Astrocyte (in vitro differentiated cells and primary cell): ENCODE data around the gene TMEM132C.

Experiments
- EZH2 ChIP-seq: IDR thresholded peaks from 2 replicates; pipeline ENCODE4 v1.6.1; 2012; ENCODE audit warnings: mild to moderate bottlenecking, low read length, inconsistent platforms; ENCODE audit not compliant: insufficient read depth
- TF ChIP-seq, protein P1 (sequence below): IDR thresholded peaks from 2 replicates; pipeline ENCODE4 v1.5.1; 2011; ENCODE audit warnings: low read depth, mild to moderate bottlenecking, inconsistent platforms, low read length, moderate library complexity; ENCODE audit not compliant: insufficient read depth

DNA sequence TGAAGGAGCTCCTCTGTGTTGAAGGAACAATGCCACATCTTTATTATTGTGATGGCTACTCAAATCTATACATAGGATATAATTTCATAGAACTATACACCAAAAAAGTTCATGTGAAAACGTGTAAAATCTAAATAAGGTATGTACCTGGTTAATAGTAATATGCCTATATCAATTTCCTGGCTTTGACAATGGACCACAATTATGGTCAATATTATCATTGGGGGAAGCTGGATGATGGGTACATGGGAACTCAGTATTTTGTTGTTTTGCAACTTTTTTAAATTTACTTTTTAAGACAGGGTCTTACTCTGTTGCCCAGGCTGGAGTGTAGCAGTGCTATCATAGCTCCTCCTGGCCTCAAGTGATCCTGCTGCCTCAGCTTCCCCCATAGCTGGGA is 270.7 kb downstream of the TMEM132C start:
- TF ChIP-seq, protein P1, sequence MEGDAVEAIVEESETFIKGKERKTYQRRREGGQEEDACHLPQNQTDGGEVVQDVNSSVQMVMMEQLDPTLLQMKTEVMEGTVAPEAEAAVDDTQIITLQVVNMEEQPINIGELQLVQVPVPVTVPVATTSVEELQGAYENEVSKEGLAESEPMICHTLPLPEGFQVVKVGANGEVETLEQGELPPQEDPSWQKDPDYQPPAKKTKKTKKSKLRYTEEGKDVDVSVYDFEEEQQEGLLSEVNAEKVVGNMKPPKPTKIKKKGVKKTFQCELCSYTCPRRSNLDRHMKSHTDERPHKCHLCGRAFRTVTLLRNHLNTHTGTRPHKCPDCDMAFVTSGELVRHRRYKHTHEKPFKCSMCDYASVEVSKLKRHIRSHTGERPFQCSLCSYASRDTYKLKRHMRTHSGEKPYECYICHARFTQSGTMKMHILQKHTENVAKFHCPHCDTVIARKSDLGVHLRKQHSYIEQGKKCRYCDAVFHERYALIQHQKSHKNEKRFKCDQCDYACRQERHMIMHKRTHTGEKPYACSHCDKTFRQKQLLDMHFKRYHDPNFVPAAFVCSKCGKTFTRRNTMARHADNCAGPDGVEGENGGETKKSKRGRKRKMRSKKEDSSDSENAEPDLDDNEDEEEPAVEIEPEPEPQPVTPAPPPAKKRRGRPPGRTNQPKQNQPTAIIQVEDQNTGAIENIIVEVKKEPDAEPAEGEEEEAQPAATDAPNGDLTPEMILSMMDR = no peak
- no peak for TF ChIP-seq EZH2
